Mesothelial cell of epicardium (in vitro differentiated cells): ENCODE measurements around the gene EEFSEC. TPM values are rescaled to one million over a fixed set of nuclear protein-coding genes. Genes with fewer than 3 reads are reported as not detected.
"Not testable (repeated sequence)": the region's sequence is repeated elsewhere in the genome, so short reads cannot be mapped to it uniquely, and the experiment has no call there.

Source experiments
- DNase-seq, 2 experiments: peaks; one replicate each; pipeline ENCODE4 v3.0.0; 2021; ENCODE audit warnings: low spot score in 2 of 2; ENCODE audit not compliant: unreplicated experiment in 2 of 2
- H3K27ac Mint-ChIP-seq: 2 replicates; pipeline ENCODE4 v1.8.0; 2021; ENCODE audit warnings: mixed read lengths
- H3K27me3 Mint-ChIP-seq: 2 replicates; pipeline ENCODE4 v1.8.0; 2021; ENCODE audit warnings: low read depth, mixed read lengths
- H3K36me3 Mint-ChIP-seq: 2 replicates; pipeline ENCODE4 v1.8.0; 2021; ENCODE audit warnings: mixed read lengths
- H3K4me1 Mint-ChIP-seq: 2 replicates; pipeline ENCODE4 v1.8.0; 2021; ENCODE audit warnings: mixed read lengths
- H3K4me3 Mint-ChIP-seq: 2 replicates; pipeline ENCODE4 v1.8.0; 2021; ENCODE audit warnings: mild to moderate bottlenecking, moderate library complexity, mixed read lengths
- H3K9me3 Mint-ChIP-seq: 2 replicates; pipeline ENCODE4 v1.8.0; 2021; ENCODE audit warnings: mixed read lengths
- CTCF ChIP-seq: fragments of 200-600 bp; sonication (generic); IDR thresholded peaks from one replicate; pipeline ENCODE4 v1.5.0; 2021; ENCODE audit warnings: antibody characterized with exemption; ENCODE audit not compliant: unreplicated experiment
- total RNA-seq: library from RNA; stranded (reverse); gene quantifications from 3 replicates; pipeline ENCODE4 v1.2.1, GENCODE V29; 2021

Gene EEFSEC
- total RNA-seq, 1 donor from 2014 or later: 19.4 TPM

GRCh38 chr3:128146201-128146600, 7.1 kb upstream of the EEFSEC start:
- H3K4me1 Mint-ChIP-seq: no peaks in the 10 kb centered on the region
- H3K36me3 Mint-ChIP-seq: no peaks in the 10 kb centered on the region
- no peak for TF ChIP-seq CTCF
- no peaks in the 10 kb centered on the region for H3K9me3 Mint-ChIP-seq
- DNase-seq: no peak
- no peak overlapping the region for H3K4me3 Mint-ChIP-seq
- H3K27ac Mint-ChIP-seq: no peak overlapping the region
- peaks cover 18% of the 10 kb centered on the region for H3K27me3 Mint-ChIP-seq

DNA sequence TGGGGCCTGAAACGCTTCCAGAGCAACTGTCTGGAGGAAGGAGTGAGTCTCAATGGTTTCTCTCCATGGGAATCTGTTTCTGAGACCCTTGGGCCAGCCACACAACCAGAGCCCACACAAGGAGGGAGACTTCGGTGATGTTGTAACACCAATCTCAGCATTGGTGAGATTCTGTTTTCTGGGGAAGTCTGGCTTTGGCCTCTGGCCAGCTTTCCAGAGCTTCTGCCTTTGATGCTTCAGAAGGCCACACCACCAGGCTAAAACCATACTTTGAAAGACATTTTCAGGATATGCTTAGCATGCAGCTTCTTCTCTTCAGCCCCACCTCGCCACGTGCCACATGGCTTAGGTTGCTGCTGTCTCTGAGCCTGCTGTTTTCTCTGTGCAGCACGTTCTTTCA, 3.6 kb upstream of the EEFSEC start:
- DNase-seq: no peak
- Mint-ChIP-seq H3K9me3 (peaks cover 4% of the 10 kb centered on the region), H3K27me3 (peaks cover 17% of the 10 kb centered on the region), H3K36me3 (no peaks in the 10 kb centered on the region), H3K4me1 (peaks cover 9% of the 10 kb centered on the region), H3K27ac (no peak overlapping the region), H3K4me3 (no peak overlapping the region)
- no peak for TF ChIP-seq CTCF

DNA sequence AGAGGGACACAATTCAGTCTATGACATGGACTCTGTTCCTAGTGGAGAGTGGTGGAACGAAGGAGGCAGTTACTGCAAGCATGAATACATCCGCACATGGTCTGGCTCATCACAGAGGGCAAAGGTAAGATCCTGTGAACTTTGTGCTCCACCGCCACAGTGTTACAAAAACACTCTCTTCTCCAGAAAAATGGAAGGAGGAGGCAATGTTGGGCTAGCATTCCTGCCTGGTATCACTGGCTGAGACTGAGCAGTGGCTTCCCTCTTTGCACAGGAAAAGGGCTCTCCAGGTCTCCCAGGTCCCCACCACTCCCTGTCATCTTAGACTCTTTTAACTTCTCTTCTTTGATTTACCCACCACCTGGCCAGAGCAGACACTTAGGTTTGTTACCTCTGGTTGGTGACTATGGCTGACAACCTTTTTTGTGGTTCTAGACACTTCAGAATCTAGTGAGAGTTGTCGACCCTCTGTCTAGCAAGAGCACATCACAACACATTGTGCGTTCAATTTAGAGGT, 1.5 kb upstream of the EEFSEC start:
- peak overlapping the region; percentile 46 for H3K4me3 Mint-ChIP-seq

DNA sequence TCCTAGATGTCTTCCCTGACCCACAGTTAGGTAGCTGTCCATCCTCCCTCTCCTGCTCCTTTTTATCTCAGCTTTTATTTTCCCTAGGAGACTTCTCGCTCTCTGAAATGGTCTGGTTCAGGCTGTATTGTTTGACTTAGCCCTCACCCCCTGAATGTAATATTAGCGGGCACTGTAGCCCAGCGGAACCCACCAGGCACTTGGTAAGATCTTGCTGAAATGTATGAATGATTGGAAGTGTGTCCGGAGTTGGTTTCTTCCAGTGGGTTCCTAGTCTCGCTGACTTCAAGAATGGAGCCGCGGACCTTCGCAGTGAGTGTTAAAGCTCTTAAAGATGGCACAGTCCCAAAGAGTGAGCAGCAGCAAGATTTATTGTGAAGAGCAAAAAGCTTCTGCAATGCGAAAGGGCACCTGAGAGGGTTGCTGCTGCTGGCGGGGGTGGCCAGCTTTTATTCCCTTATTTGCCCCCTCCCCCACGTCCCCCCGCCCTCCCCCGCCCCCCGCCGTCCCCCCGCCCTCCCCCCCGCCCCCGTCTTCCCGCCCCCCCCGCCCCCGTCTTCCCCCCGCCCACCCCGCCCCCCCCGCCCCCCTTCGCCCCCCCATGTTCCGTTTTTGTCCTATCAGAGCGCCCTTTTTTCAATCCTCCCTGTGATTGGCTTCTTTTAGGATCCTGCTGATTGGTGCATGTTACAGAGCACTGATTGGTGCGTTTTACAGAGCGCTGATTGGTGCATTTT, 694 bp upstream of the EEFSEC start:
- H3K4me1 Mint-ChIP-seq: peaks cover 9% of the 10 kb centered on the region

More for the DNA sequence above, 1.5 kb upstream of the EEFSEC start:
- Mint-ChIP-seq H3K9me3 (peaks cover 10% of the 10 kb centered on the region), H3K36me3 (peaks cover 14% of the 10 kb centered on the region), H3K4me1 (peaks cover 9% of the 10 kb centered on the region), H3K27ac (peak overlapping the region; percentile 11), H3K27me3 (peaks cover 11% of the 10 kb centered on the region)
- TF ChIP-seq CTCF: no peak
- no peak for DNase-seq

GRCh38 chr3:128154354-128154753, 1.1 kb downstream of the EEFSEC start:
- H3K4me1 Mint-ChIP-seq, H3K27me3 Mint-ChIP-seq, DNase-seq: not testable (repeated sequence)
- H3K9me3 Mint-ChIP-seq: peaks cover 24% of the 10 kb centered on the region
- peak overlapping the region; percentile 85 for H3K4me3 Mint-ChIP-seq
- peak overlapping the region; percentile 37 for H3K27ac Mint-ChIP-seq
- peaks cover 37% of the 10 kb centered on the region for H3K36me3 Mint-ChIP-seq

More for the DNA sequence above, 694 bp upstream of the EEFSEC start:
- peaks cover 21% of the 10 kb centered on the region for H3K36me3 Mint-ChIP-seq
- no peak for DNase-seq
- H3K27me3 Mint-ChIP-seq: peaks cover 9% of the 10 kb centered on the region
- H3K27ac Mint-ChIP-seq: peak overlapping the region; percentile 87
- peaks cover 18% of the 10 kb centered on the region for H3K9me3 Mint-ChIP-seq
- TF ChIP-seq CTCF: no peak
- H3K4me3 Mint-ChIP-seq: peak overlapping the region; percentile 85

DNA sequence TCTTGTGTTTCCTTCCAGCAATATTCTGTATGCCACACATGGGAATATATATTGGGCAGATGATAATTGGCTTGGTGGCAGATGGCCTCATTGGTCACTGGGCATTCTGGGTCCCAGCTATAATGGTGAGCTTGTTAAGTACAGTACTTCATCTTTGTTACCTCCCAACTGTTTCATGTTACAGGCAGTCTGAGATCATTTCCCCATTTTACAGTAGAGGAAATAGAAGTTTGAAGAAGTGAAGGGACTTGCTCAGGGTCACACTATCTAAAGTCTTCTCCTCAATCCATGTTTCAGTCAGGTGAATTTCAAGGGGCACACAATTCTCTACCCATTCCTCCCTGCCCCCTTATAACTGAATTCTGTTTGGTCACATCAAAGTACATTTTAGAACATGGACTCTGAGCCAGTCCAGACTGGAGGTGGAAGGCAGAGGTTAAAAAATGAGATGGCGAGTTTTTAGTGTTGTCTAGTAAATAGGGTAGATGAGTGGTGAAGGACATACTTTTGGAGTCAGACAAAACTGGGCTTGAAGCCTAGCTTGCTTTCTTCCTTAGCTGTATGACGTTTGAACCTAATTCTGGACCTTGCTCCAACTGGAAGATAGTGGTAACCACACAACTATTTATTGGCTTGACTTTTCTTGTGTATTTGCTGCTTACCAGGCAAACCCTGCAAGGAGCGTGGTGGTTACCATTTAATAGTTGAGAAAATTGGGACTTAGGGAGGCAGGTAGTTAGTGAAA, 2.5 kb downstream of the EEFSEC start:
- no peak for TF ChIP-seq CTCF

More for the DNA sequence above, 2.5 kb downstream of the EEFSEC start:
- Mint-ChIP-seq H3K36me3 (peaks cover 41% of the 10 kb centered on the region), H3K4me3 (no peak overlapping the region), H3K27me3 (no peaks in the 10 kb centered on the region), H3K27ac (no peak overlapping the region), H3K9me3 (peaks cover 24% of the 10 kb centered on the region), H3K4me1 (peaks cover 9% of the 10 kb centered on the region)
- no peak for DNase-seq
